Measurements from ENCODE around the gene C16orf95. TPM values are rescaled to one million over a fixed set of nuclear protein-coding genes. Genes with fewer than 3 reads are reported as not detected.

Gene C16orf95
- total and polyA plus RNA-seq, 2 experiments from 2014 or later, result 4.7 to 6.6 TPM

GRCh38 chr16:87317750-87318644 is 805 bp upstream of the C16orf95 start:
- H3K9me3 ChIP-seq (ENCODE audit: low read depth), result no peaks in the 10 kb centered on the region
- DNase-seq (ENCODE audit: low spot score), result peak; percentile 78

GRCh38 chr16:87316450-87316922 is 706 bp downstream of the C16orf95 start:
- WGBS (ENCODE audit: low lambda C conversion rate, missing lambda C conversion rate), result 98% methylated on average over 4 of the region's 4 CpGs
- peak overlapping the region; percentile 96 for H3K27ac ChIP-seq

More at GRCh38 chr16:87317750-87318644, 805 bp upstream of the C16orf95 start:
- H3K27ac ChIP-seq, result peak overlapping the region; percentile 96
- TF ChIP-seq EZH2 (IDR thresholded peaks at IDR 0.05; ENCODE audit: borderline replicate concordance) (no peak), EZH2phosphoT487 (IDR thresholded peaks at IDR 0.05; ENCODE audit: low read depth, severe bottlenecking, unreplicated experiment) (no peak)
- TF ChIP-seq, protein P1, sequence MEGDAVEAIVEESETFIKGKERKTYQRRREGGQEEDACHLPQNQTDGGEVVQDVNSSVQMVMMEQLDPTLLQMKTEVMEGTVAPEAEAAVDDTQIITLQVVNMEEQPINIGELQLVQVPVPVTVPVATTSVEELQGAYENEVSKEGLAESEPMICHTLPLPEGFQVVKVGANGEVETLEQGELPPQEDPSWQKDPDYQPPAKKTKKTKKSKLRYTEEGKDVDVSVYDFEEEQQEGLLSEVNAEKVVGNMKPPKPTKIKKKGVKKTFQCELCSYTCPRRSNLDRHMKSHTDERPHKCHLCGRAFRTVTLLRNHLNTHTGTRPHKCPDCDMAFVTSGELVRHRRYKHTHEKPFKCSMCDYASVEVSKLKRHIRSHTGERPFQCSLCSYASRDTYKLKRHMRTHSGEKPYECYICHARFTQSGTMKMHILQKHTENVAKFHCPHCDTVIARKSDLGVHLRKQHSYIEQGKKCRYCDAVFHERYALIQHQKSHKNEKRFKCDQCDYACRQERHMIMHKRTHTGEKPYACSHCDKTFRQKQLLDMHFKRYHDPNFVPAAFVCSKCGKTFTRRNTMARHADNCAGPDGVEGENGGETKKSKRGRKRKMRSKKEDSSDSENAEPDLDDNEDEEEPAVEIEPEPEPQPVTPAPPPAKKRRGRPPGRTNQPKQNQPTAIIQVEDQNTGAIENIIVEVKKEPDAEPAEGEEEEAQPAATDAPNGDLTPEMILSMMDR (IDR thresholded peaks at IDR 0.05; ENCODE audit: poor library complexity), result no peak
- no peaks in the 10 kb centered on the region for H3K36me3 ChIP-seq (replicated peaks; ENCODE audit: insufficient read depth, low read depth)
- H3K9me2 ChIP-seq (replicated peaks; ENCODE audit: insufficient read depth), result no peaks in the 10 kb centered on the region
- peak overlapping the region; percentile 88 for H3K4me2 ChIP-seq
- no peaks in the 10 kb centered on the region for H3K4me1 ChIP-seq (ENCODE audit: insufficient read depth)
- peaks cover 21% of the 10 kb centered on the region for H3K79me2 ChIP-seq
- H4K20me1 ChIP-seq (ENCODE audit: insufficient read depth, poor library complexity, severe bottlenecking), result no peaks in the 10 kb centered on the region
- peak overlapping the region; percentile 85 for H3K4me3 ChIP-seq
- 11% methylated on average over 26 of the region's 28 CpGs for WGBS (ENCODE audit: low lambda C conversion rate, missing lambda C conversion rate)
- no peaks in the 10 kb centered on the region for H3K27me3 ChIP-seq
- H2AFZ ChIP-seq, result peak overlapping the region; percentile 91

GRCh38 chr16:87314990-87315420 is 2.2 kb downstream of the C16orf95 start:
- no peak overlapping the region for H3K4me3 ChIP-seq
- H3K27me3 ChIP-seq, result no peaks in the 10 kb centered on the region
- no peak overlapping the region for H3K4me2 ChIP-seq
- no peaks in the 10 kb centered on the region for H3K4me1 ChIP-seq (ENCODE audit: insufficient read depth)
- DNase-seq (ENCODE audit: low spot score), result no peak
- 90% methylated on average over 10 of the region's 10 CpGs for WGBS (ENCODE audit: low lambda C conversion rate, missing lambda C conversion rate)
- H3K27ac ChIP-seq, result no peak overlapping the region
- H3K9me3 ChIP-seq (ENCODE audit: low read depth), result no peaks in the 10 kb centered on the region
- no peak for TF ChIP-seq EZH2phosphoT487 (IDR thresholded peaks at IDR 0.05; ENCODE audit: low read depth, severe bottlenecking, unreplicated experiment)
- TF ChIP-seq EZH2 (IDR thresholded peaks at IDR 0.05; ENCODE audit: borderline replicate concordance), result no peak
- H3K79me2 ChIP-seq, result peaks cover 21% of the 10 kb centered on the region
- H4K20me1 ChIP-seq (ENCODE audit: insufficient read depth, poor library complexity, severe bottlenecking), result no peaks in the 10 kb centered on the region
- H2AFZ ChIP-seq, result no peak overlapping the region
- no peaks in the 10 kb centered on the region for H3K36me3 ChIP-seq (replicated peaks; ENCODE audit: insufficient read depth, low read depth)
- no peaks in the 10 kb centered on the region for H3K9me2 ChIP-seq (replicated peaks; ENCODE audit: insufficient read depth)

More at GRCh38 chr16:87316450-87316922, 706 bp downstream of the C16orf95 start:
- DNase-seq (ENCODE audit: low spot score), result no peak
- H3K36me3 ChIP-seq (replicated peaks; ENCODE audit: insufficient read depth, low read depth), result no peaks in the 10 kb centered on the region
- H3K27me3 ChIP-seq, result no peaks in the 10 kb centered on the region
- no peaks in the 10 kb centered on the region for H3K9me3 ChIP-seq (ENCODE audit: low read depth)
- peak overlapping the region; percentile 91 for H2AFZ ChIP-seq
- H3K4me3 ChIP-seq, result peak overlapping the region; percentile 85
- peaks cover 21% of the 10 kb centered on the region for H3K79me2 ChIP-seq
- no peaks in the 10 kb centered on the region for H3K4me1 ChIP-seq (ENCODE audit: insufficient read depth)
- no peaks in the 10 kb centered on the region for H4K20me1 ChIP-seq (ENCODE audit: insufficient read depth, poor library complexity, severe bottlenecking)
- peak overlapping the region; percentile 88 for H3K4me2 ChIP-seq
- TF ChIP-seq, protein P1 (IDR thresholded peaks at IDR 0.05; ENCODE audit: poor library complexity), result no peak
- TF ChIP-seq EZH2phosphoT487 (IDR thresholded peaks at IDR 0.05; ENCODE audit: low read depth, severe bottlenecking, unreplicated experiment) (no peak), EZH2 (IDR thresholded peaks at IDR 0.05; ENCODE audit: borderline replicate concordance) (no peak)
- no peaks in the 10 kb centered on the region for H3K9me2 ChIP-seq (replicated peaks; ENCODE audit: insufficient read depth)

DNA sequence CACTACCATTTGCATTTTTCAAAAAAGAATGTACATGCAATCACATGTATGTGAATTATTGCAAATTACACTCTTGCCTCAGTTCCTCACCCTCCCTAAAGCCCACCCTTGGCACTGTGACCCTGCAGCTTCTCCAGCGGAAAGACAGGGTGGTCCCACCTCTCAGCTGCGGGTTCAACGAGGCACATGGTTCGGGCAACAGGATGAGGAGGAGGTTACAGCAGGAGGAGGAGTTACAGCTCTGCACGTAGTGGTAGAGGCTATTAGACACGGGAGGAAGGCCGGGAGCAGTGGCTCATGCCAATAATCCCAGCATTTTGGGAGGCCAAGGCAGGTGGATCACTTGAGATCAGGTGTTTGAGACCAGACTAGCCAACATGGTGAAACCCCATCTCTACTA is 5.2 kb downstream of the C16orf95 start:
- no peak overlapping the region for H3K27ac ChIP-seq
- WGBS (ENCODE audit: low lambda C conversion rate, missing lambda C conversion rate), result 90% methylated on average over 7 of the region's 7 CpGs
- H3K9me3 ChIP-seq (ENCODE audit: low read depth), result no peaks in the 10 kb centered on the region
- no peaks in the 10 kb centered on the region for H3K4me1 ChIP-seq (ENCODE audit: insufficient read depth)
- DNase-seq (ENCODE audit: low spot score), result no peak
- H3K36me3 ChIP-seq (replicated peaks; ENCODE audit: insufficient read depth, low read depth), result no peaks in the 10 kb centered on the region
- H3K4me2 ChIP-seq, result no peak overlapping the region
- no peaks in the 10 kb centered on the region for H3K9me2 ChIP-seq (replicated peaks; ENCODE audit: insufficient read depth)
- no peaks in the 10 kb centered on the region for H3K27me3 ChIP-seq
- H4K20me1 ChIP-seq (ENCODE audit: insufficient read depth, poor library complexity, severe bottlenecking), result no peaks in the 10 kb centered on the region
- H3K4me3 ChIP-seq, result no peak overlapping the region
- no peaks in the 10 kb centered on the region for H3K79me2 ChIP-seq
- H2AFZ ChIP-seq, result no peak overlapping the region
- TF ChIP-seq EZH2phosphoT487 (IDR thresholded peaks at IDR 0.05; ENCODE audit: low read depth, severe bottlenecking, unreplicated experiment), result no peak
- TF ChIP-seq, protein P1 (IDR thresholded peaks at IDR 0.05; ENCODE audit: poor library complexity), result no peak
- TF ChIP-seq EZH2 (IDR thresholded peaks at IDR 0.05; ENCODE audit: borderline replicate concordance), result no peak

Measured in hepatocyte (in vitro differentiated cells).